HG03378 (cell line): Measurements from ENCODE around the gene MARCHF11.

Experiments used
- ATAC-seq: cut with Tn5 transposase; IDR thresholded peaks from one replicate; pipeline ENCODE4 v1.9.1; 2021; ENCODE audit warnings: mild to moderate bottlenecking, moderate library complexity; ENCODE audit not compliant: unreplicated experiment

Gene MARCHF11, protein sequence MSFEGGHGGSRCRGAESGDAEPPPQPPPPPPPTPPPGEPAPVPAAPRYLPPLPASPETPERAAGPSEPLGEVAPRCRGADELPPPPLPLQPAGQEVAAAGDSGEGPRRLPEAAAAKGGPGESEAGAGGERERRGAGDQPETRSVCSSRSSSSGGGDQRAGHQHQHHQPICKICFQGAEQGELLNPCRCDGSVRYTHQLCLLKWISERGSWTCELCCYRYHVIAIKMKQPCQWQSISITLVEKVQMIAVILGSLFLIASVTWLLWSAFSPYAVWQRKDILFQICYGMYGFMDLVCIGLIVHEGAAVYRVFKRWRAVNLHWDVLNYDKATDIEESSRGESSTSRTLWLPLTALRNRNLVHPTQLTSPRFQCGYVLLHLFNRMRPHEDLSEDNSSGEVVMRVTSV

DNA sequence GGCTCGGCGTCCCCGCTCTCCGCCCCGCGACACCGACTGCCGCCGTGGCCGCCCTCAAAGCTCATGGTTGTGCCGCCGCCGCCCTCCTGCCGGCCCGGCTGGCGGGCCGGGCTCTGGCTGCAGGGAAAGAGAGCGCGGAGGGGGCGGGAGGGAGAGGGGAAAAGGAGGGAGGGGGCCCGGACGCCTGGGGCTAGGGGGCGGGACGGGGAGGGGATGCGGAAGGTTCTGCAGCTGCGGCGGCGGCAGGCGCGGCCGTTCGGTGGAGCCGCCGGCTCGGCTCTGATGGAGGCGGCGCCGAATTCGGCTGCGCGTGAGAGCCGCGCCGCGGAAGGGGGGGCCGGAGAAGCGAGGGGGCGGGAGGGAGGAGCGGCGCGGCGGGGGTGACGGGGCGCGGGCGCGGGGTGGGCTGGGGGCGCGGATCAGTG lies at the start of gene MARCHF11:
MARCHF11 (minus strand) TSS at position 281 of the 425 bp plus-strand sequence; CDS start at position 65, 216 bp downstream.
- no peak for ATAC-seq

GRCh38 chr5:16225927-16226326 lies 46.3 kb upstream of the MARCHF11 start:
- no peak for ATAC-seq

DNA sequence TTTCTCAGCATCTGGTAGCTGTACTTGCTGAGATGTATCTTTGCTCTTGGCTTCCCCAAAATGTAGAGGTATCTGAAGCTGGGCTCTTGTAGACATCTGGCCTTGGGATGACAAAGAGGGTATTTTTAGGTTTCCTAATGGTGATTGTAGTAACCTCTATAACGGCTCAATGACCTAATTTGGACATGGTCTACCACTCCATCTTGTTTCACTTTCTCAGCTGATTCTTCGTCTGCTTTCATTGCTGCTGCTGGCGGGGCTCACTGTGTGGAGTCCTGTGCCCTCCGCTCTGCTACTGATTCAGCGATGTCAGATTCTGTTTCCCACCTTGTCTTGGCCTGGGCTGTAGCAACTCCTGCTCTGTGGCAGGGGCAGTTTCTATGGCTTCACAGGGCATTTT lies 12.7 kb upstream of the MARCHF11 start:
- no peak for ATAC-seq

- no peak for ATAC-seq
Measured at GRCh38 chr5:16180789-16181082, 1.1 kb upstream of the MARCHF11 start.

- ATAC-seq, result no peak
Measured at GRCh38 chr5:16179936-16180788, 571 bp upstream of the MARCHF11 start.

GRCh38 chr5:16178745-16179372 lies 732 bp downstream of the MARCHF11 start:
- ATAC-seq, result no peak

- ATAC-seq, result no peak
Measured at GRCh38 chr5:16169550-16169949, 10.0 kb downstream of the MARCHF11 start.

DNA sequence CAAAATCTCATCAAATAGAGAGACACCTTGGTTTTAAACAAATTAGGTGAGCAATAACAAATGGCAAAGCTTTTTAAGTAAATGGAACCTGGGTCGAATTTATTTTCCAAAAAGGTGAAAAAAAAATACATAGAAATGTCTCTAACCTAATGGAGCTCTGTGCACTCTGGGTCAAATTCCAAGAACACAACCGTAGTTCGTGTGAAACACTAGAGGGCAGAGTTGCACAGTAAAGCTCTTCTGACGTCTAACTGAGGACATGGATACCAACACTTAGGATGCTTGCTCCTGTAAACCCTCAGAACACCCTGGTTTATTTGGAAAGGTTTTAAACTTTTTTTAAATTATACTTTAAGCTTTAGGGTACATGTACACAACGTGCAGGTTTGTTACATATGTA lies 18.9 kb downstream of the MARCHF11 start:
- ATAC-seq, result peak; percentile 92

DNA sequence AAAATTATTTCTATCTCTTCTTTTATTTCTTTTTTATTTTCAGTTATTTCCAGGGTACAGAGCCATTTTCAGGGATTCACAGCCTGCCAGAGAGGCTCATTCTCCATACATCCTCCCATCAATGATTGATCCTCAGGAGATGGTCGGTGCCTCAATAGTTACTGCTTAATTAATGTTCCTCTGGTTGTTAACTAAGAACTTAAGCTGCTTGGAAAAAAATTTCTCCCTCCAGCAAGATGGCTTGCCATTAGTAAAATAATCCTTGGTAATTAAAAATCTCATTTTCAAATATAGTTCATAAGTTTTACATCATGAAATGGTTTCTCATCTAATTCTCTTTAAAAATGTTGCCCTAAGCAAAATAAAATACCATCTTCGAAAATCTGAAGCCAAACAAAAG lies 20.0 kb downstream of the MARCHF11 start:
- no peak for ATAC-seq

GRCh38 chr5:16156152-16156551 lies 23.4 kb downstream of the MARCHF11 start:
- ATAC-seq, result no peak

GRCh38 chr5:16152601-16153568 lies 26.7 kb downstream of the MARCHF11 start:
- ATAC-seq, result no peak

GRCh38 chr5:16149621-16150020 lies 30.0 kb downstream of the MARCHF11 start:
- no peak for ATAC-seq

GRCh38 chr5:16147179-16147900 lies 32.3 kb downstream of the MARCHF11 start:
- ATAC-seq, result no peak

GRCh38 chr5:16144416-16144815 lies 35.2 kb downstream of the MARCHF11 start:
- ATAC-seq, result no peak

DNA sequence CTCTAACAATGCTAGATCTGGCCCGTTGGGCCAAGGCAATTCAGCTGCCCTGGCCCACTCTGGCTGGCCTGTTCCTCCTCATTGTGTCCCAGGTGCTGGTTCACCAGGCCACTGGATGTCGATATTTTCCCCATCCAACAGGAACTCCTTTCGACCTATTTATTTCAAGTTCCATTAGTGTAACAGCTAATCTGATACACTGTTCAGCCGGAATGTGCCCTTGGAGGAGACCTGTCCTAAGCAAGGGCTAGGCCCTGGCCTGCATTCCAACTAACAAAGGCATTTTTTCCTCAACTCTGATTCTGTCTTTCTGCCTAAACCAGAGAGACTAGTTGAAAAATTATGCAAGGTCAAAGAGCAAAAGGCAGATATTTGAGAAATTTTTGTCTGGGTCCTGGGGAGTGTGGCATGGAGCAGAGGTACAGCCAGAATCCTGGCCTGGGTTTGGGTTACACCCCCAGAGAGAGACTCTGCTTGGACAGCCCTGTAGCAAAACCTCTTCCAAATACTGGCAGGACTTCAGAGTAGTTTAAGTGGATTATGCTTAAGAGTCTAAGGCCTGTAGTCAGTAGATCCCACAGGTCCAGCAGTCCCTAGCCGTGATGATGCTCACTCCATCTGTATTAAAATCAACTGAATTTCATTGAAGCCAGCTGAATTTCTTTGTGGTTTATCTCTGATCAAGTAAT lies 36.1 kb downstream of the MARCHF11 start:
- ATAC-seq, result no peak

GRCh38 chr5:16140944-16141343 lies 38.6 kb downstream of the MARCHF11 start:
- ATAC-seq, result no peak

DNA sequence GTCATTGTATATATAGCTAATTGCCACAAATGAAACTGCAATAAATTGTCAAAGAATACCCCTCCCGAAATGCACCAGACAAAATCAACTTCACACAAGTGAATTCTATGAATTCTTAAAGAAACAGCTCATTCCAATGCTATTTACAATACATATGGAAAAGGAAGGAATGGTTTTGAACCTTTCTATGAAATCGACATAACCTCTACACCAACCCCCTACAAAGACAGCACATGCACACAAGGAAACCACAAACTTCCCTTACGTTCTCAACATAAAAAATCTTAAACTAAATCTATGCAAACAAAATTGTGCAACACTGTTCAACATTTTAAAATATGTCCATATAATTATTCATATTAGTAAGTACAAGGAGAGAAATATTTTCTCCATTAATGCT lies 39.2 kb downstream of the MARCHF11 start:
- ATAC-seq, result no peak

DNA sequence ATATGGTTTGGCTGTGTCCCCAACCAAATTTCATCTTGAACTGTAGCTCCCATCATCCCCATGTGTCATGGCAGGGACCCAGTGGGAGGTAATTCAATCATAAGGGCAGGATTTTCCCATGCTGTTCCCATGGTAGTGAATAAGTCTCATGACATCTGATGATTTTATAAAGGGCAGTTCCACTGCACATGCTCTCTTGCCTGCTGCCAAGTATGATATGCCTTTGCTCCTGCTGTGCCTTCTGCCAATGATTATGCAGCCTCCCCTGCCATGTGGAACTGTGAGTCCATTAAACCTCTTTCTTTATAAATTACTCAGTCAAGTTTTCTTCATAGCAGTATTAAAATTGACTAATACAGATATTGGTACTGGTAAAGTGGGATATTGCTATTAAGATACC lies 42.4 kb downstream of the MARCHF11 start:
- ATAC-seq, result no peak

DNA sequence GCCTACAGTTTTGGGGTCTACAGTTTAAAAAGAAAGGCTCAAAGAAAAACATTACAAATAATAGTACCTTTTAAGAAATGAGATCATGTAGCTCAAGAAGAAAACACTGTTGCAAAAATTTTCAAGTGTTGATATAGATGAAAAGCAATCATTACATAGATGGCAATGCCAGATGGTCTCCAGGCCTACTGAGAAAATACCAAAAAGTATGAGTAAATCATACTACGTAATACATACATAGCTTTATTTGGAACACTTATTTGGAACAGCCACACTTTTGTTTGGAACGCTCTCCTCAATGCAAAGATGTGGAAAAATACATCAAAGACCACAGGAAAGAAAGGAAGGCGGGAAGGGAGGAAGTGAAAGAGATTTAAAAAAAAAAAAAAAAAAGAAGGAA lies 44.1 kb downstream of the MARCHF11 start:
- ATAC-seq, result no peak
